Measurements from ENCODE around the gene AGAP1.

- TF ChIP-seq POLR2A (IDR thresholded peaks at IDR 0.05) (no peak), CTCF (IDR thresholded peaks at IDR 0.05) (no peak)
These were observed 24.7 kb upstream of the AGAP1 start for GRCh38 chr2:235468978-235469655.

All from uterus (tissue), 2 donors.